ENCODE data around the gene ATL3.

- no peak for TF ChIP-seq CTCF (IDR thresholded peaks at IDR 0.05; ENCODE audit: low read length)
- no peak for TF ChIP-seq EZH2 (IDR thresholded peaks at IDR 0.05; ENCODE audit: borderline replicate concordance, low read length)
Observed at GRCh38 chr11:63583357-63583677, 87.9 kb downstream of the ATL3 start.

Measured in OCI-LY1 (cell line).